Measurements from ENCODE around the gene ANO3.

ANO3 gene

DNA sequence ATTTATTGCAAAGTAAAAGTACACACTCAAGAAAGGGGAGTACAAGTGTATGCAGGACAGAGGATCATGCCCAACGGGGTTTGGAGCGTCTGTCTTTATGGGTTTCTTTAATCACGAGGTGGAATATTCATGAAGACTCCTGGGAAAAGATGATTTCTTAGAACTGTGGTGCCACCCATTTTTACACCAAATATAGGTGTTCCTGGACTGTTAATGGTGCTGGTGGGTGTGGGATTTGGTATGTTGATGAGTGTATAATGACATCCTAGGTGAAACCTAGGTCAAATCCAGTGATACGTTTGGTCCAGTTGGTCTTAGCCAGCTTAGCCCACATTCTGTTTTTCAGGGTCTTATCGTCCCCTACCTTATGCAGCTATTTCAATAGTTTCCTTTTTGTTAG, 21.1 kb downstream of the ANO3 start:
- no peak overlapping the region for H3K4me3 ChIP-seq (ENCODE audit: low read depth, low read length)
- TF ChIP-seq, protein P1, sequence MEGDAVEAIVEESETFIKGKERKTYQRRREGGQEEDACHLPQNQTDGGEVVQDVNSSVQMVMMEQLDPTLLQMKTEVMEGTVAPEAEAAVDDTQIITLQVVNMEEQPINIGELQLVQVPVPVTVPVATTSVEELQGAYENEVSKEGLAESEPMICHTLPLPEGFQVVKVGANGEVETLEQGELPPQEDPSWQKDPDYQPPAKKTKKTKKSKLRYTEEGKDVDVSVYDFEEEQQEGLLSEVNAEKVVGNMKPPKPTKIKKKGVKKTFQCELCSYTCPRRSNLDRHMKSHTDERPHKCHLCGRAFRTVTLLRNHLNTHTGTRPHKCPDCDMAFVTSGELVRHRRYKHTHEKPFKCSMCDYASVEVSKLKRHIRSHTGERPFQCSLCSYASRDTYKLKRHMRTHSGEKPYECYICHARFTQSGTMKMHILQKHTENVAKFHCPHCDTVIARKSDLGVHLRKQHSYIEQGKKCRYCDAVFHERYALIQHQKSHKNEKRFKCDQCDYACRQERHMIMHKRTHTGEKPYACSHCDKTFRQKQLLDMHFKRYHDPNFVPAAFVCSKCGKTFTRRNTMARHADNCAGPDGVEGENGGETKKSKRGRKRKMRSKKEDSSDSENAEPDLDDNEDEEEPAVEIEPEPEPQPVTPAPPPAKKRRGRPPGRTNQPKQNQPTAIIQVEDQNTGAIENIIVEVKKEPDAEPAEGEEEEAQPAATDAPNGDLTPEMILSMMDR (IDR thresholded peaks at IDR 0.05; ENCODE audit: borderline replicate concordance, insufficient read depth, low read depth, low read length) = no peak

GRCh38 chr11:26359055-26359454, 27.1 kb downstream of the ANO3 start:
- H3K4me3 ChIP-seq (ENCODE audit: low read depth, low read length) = no peak overlapping the region
- TF ChIP-seq, protein P1 (IDR thresholded peaks at IDR 0.05; ENCODE audit: borderline replicate concordance, insufficient read depth, low read depth, low read length) = no peak

GRCh38 chr11:26365284-26365683, 33.4 kb downstream of the ANO3 start:
- no peak overlapping the region for H3K4me3 ChIP-seq (ENCODE audit: low read depth, low read length)
- TF ChIP-seq, protein P1 (IDR thresholded peaks at IDR 0.05; ENCODE audit: borderline replicate concordance, insufficient read depth, low read depth, low read length) = no peak

GRCh38 chr11:26377619-26378018, 45.7 kb downstream of the ANO3 start:
- H3K4me3 ChIP-seq (ENCODE audit: low read depth, low read length) = no peak overlapping the region
- TF ChIP-seq, protein P1 (IDR thresholded peaks at IDR 0.05; ENCODE audit: borderline replicate concordance, insufficient read depth, low read depth, low read length) = no peak

DNA sequence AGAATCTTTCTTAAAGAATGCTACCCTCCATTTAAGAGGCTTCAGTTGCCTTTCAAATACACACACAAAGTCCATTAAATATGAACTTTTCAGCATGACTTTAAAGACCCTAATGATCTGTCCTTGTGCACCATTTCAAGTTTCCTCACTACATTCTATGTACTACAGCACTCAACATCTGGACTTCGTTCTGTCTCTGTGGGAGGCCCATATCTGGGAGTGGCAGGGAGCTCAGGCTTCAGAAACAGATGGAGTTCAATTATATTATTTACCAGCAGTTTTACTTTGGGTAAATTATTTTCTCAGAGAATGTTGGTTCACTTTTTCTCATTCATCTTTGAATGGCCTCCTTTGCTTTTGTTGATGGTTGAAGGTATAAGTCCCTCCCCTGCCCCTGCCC, 67.4 kb downstream of the ANO3 start:
- TF ChIP-seq, protein P1 (IDR thresholded peaks at IDR 0.05; ENCODE audit: borderline replicate concordance, insufficient read depth, low read depth, low read length) = no peak
- no peak overlapping the region for H3K4me3 ChIP-seq (ENCODE audit: low read depth, low read length)

DNA sequence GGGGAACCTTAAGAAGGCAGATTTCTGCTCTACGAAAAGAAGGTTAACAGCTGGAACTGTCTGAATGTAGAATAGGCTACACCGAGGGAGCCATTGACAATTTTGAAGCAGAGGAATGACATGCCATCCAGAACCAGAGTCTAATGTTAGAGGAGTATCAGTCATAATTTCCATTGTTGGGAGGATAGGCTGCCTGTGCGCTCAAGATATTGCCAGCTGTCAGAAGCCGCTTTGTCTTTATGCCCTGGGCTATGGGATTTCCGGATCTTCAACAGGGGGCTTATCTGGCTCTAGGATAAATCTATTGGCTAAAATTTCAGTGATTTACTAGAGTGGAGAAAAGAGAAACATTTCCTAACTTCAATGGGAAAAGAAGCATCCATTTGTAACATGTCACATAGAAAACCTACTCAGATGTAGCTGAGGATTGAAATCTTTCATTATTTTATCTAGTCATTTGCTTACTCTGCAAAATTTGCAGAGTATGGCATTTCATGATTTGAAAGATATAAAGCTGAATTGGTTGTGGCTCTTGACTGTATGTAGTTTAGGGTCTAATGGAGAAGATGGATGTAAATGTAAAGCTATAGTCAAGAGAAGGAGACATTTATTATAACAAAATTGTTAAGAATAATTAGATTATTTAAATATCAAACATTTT, 78.9 kb downstream of the ANO3 start:
- TF ChIP-seq, protein P1 (IDR thresholded peaks at IDR 0.05; ENCODE audit: borderline replicate concordance, insufficient read depth, low read depth, low read length) = no peak
- no peak overlapping the region for H3K4me3 ChIP-seq (ENCODE audit: low read depth, low read length)

DNA sequence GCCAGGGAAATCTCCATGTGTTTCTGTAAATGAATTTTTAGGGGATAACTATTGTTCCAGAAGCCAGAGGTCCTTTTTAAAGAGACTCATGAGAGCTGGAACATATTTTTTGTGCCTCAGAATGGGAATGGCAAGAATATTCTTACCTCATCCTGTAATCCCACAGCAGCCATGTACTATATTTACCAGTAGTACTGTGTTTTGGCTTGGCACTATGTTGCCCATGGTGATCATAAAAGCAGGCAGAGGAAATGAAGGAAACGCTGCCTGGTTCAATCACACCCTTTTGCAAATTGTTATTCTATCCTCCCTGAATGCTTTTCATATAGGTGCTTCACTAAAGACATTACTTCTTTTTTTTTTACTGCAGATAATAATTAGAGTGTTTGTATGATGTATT, 81.0 kb downstream of the ANO3 start:
- H3K4me3 ChIP-seq (ENCODE audit: low read depth, low read length) = no peak overlapping the region
- TF ChIP-seq, protein P1 (IDR thresholded peaks at IDR 0.05; ENCODE audit: borderline replicate concordance, insufficient read depth, low read depth, low read length) = no peak
